NCI-H1436 treated with DMSO at 0.1 percent for 48 hours (cell line): Measurements from ENCODE around the gene CHCHD2.
"Not testable (repeated sequence)": the region's sequence is repeated elsewhere in the genome, so short reads cannot be mapped to it uniquely, and the experiment has no call there.

Source experiments
- DNase-seq: peaks from one replicate; lab custom pipeline; 2025; lab: John Stamatoyannopoulos, UW

The CHCHD2 gene

GRCh38 chr7:56106108-56107073 lies at the start of gene CHCHD2:
TSS of gene CHCHD2 (minus strand) at chr7:56106476. CDS start at chr7:56106413, 63 bp downstream.
- peak; percentile 97 for DNase-seq

DNA sequence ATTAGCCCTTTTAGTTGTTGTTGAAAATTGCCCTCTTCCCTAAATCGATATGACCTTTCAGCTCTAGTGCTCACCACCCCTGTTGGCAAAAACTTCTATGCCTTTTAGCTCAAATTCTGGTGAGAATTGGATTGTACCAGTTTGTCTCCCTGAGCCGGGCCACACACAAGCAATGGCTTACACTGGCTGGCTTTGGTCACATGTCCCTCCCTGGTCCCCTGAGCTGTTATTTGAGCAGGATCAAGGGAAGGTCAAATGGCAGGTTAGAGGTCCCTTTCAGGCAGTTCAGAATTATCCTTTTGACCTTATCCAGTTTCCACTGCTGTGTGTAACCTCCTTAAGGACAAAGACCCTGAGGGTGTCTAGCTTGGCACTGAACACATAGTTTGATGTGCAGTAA lies 24.8 kb upstream of the CHCHD2 start:
- DNase-seq = not testable (repeated sequence)

GRCh38 chr7:56127241-56127975 lies 21.1 kb upstream of the CHCHD2 start:
- no peak for DNase-seq

DNA sequence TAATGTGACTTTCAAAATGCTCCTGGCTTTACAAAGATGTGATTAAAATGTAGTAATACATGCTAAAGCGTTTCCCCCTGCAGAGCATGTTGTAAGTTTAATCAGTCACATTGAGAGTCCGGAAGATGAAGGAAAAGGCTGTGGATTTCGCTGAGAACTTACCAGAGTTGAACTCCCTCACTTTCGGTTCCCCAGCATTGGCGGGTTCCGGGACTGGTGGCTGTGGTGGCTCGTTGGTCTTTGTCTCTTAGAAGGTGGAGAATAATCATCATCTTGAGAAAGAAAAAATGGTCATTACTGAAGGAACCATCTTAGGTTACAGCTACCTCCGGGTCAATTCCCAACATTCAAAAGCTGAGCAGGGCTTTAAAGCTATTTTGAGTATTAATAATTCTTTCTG lies 19.6 kb upstream of the CHCHD2 start:
- no peak for DNase-seq

DNA sequence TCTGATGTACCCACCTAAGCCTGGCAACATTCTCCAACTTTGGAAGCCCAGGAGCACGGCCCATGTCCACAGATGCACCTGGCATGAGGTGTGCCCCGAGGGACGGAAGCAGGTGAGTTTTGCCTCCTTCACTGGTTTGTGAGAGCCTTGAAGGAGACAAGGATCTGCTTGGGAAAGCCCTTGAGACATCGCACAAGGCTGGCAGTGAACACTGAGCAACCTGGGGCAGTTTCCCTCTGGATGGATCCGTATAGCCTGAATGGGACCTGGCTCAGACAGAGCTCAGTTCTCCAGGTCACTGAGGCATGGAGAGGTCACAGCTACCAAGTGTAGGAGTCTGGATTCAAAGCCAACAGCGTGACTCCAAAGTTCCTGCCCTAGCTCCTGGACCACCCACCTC lies 18.7 kb upstream of the CHCHD2 start:
- no peak for DNase-seq

- no peak for DNase-seq
Observed at GRCh38 chr7:56121440-56121839, 15.2 kb upstream of the CHCHD2 start.

GRCh38 chr7:56115852-56116538 lies 9.7 kb upstream of the CHCHD2 start, which contains the start of gene NUPR2:
TSS of gene NUPR2 (minus strand) at chr7:56116417. CDS start at chr7:56116314, 103 bp downstream.
- DNase-seq = no peak

- DNase-seq = not testable (repeated sequence)
Observed at GRCh38 chr7:56112244-56112643, 6.0 kb upstream of the CHCHD2 start.

DNA sequence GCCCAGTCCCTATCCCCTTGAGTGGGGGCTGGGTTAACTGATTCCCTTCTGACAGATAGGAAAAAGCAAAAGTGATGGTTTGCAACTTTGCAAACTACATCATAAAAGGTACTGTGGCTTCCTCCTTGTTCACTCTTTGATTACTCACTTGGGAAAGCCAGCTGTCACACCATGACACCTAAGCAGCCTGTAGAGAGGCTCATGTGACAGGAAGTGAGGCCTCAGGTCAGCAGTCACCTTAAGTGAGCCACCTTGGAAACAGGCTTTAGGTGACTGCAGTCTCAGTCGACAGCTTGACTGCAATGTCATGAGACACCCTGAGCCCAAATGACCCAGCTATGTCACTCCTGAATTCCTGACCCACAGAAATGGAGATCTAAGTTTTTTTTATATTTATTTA lies 4.3 kb upstream of the CHCHD2 start:
- no peak for DNase-seq

GRCh38 chr7:56107954-56108258 lies 1.6 kb upstream of the CHCHD2 start:
- DNase-seq = no peak

GRCh38 chr7:56105508-56105907 lies 768 bp downstream of the CHCHD2 start:
- DNase-seq = no peak

GRCh38 chr7:56104138-56104537 lies 2.1 kb downstream of the CHCHD2 start:
- DNase-seq = not testable (repeated sequence)

GRCh38 chr7:56099653-56100052 lies 6.6 kb downstream of the CHCHD2 start:
- DNase-seq = no peak

DNA sequence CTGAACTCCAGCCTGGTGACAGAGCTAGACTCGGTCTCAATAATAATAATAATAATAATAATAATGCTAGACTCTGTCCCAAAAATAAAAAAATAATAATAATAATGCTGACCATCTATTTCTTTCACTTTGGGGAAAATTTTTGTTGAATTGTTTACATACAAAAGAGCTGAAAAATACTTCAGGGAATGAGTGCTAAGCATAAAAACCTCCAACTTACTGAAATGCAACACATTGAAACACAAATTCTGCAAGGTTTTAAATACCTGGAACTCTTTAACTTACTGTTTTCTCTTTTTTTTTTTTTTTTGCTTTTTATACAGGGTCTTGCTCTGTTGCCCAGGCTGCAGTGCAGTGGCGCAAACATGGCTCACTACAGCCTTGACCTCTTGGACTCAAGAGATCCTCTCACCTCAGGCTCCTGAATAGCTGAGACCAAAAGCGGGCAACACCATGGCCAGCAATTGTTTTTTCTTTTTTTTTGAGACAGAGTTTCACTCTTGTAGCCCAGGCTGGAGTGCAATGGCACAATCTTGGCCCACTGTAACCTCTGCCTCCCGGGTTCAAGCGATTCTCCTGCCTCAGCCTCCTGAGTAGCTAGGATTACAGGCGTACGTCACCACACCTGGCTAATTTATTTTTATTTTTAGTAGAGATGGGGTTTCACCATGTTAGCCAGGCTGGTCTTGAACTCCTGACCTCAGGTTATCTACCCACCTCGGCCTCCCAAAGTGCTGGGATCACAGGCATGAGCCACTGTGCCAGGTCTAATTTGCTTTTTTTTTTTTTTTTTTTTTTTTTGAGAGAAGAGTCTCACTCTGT lies 7.9 kb downstream of the CHCHD2 start:
- DNase-seq = not testable (repeated sequence)

DNA sequence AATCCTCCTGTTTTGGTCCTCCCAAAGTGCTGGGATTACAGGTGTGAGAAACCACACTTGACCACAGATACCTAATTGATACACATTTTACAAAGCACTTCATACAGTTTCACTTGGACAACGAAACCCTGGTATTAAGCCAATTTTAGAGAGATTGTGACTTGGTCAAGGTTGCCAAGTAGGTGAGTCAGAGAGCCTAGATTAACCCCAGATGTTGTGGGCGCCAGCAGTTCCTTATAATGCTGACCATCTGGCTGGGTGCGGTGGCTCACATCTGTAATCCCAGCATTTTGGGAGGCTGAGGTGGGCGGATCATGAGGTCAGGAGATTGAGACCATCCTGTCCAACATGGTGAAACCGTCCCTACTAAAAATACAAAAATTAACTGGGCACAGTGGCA lies 8.6 kb downstream of the CHCHD2 start:
- no peak for DNase-seq

DNA sequence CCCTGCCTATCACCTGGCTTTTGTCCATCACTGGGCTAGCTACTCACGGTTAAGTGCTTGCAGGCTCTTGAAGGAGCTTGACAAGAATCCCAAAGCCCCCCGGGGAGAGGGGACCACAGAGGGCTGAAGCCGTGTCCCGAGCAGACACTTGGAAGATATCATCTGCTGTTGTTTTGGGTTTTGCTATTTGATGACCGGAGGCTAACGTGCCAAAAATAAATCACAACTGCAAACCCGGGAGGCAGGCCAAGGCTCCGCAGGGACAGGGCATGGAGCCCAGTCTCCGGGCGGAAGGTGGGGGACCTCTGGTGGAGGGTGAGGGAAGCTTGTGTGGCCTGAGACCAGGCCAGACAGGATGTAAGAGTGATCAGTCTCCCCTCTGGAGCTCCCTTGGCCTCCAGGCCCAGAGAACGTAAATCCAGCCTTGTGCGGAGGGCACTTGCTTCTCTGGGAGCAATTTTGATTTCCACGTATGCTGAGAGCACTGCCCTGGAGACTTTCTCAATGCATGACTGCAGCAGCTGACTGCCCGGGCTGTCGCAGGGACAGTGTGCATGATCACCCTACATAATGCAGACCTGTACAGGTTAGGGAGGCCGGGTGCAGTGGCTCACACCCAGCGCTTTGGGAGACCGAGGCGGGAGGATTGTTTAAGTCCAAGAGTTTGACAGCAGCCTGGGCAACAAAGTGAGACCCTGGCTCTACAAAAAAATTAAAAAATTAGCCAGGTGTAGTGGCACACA lies 13.3 kb downstream of the CHCHD2 start, which contains the start of gene PHKG1:
TSS of gene PHKG1 (minus strand) at position 164 of the 743 bp plus-strand sequence. CDS start 4,011 bp downstream, outside the sequence.
- DNase-seq = no peak

DNA sequence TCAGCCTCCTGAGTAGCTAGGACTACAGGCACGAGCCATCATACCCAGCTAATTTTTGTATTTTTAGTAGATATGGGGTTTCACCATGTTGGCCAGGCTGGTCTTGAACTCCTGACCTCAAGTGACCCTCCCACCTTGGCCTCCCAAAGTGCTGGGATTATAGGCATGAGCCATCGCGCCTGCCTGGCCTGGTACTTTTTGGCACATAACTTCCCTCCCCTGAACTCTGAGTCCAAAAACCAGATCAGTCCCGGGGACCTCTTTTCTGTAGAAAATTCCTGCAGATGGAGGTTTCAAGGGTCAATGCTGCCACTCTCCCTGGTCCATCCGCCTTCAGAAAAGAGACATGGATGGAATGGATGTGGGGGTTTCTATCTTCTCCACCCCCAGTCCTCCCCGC lies 13.9 kb downstream of the CHCHD2 start:
- not testable (repeated sequence) for DNase-seq

GRCh38 chr7:56091591-56091990 lies 14.7 kb downstream of the CHCHD2 start:
- DNase-seq = no peak

DNA sequence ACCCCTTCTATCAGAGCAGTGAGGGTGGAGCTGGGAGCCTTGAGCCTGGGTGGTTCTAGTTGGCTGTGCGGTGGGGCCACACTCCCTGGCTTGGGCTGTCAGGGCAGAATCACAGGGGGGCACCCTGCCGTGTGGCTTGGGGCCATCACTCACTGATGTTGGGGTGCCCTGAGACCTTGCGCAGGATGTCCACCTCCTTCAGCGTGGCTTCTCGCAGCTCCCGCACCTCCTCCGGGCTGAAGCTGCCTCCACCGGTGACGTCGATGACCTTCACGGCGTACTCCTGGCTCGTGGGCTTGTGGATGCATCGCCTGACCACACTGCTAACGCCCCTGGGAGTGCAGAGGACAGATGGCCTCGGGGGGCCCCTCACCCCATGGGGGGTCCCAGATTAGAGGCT lies 18.8 kb downstream of the CHCHD2 start:
- no peak for DNase-seq

DNA sequence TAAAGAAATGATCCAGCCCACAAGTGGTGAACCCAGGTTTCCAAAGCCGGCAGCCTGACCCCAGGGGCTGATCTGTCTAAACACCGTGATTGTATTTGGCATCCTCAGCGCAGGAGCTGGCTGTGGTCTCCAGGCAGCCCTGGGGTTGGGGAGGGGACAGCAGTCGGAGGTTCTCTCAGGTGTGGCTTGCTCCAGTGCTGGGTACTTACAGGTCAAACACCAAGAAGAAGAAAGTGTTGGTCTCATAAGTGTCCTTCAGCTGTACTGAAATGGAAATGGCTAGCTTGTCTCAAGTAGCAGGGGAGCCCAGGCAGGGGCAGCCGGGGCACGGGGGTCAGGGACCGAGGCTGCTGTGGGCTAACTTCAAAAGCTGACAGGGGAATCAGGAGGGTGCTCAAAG lies 19.5 kb downstream of the CHCHD2 start:
- DNase-seq = no peak
